GM23338 (cell line): ENCODE measurements around the gene ATP9B. TPM values are rescaled to one million over a fixed set of nuclear protein-coding genes. Genes with fewer than 3 reads are reported as not detected.

ENCODE experiments used
- ATAC-seq: fragments of 200-7000 bp; cut with Tn5 transposase; 3 replicates; pipeline ENCODE4 v1.9.1; 2020
- DNase-seq: peaks from one replicate; pipeline ENCODE4 v3.0.0-alpha.2; 2015; ENCODE audit warnings: low spot score
- H2AFZ ChIP-seq: fragments of 200-600 bp; sonication (generic); 2 replicates; pipeline ENCODE4 v1.8.0; 2016; ENCODE audit warnings: antibody characterized with exemption, mild to moderate bottlenecking, moderate library complexity
- H3F3A ChIP-seq: fragments of 200-600 bp; sonication (generic); replicated peaks from 2 replicates; pipeline ENCODE4 v1.8.0; 2017; ENCODE audit warnings: antibody characterized with exemption, mixed run types, low read depth
- H3K27ac ChIP-seq: fragments of 200-600 bp; sonication (generic); 2 replicates; pipeline ENCODE4 v1.6.1; 2016; ENCODE audit warnings: low read depth
- H3K27me3 ChIP-seq: fragments of 200-600 bp; sonication (generic); 2 replicates; pipeline ENCODE4 v1.8.0; 2016; ENCODE audit warnings: mild to moderate bottlenecking, mixed run types, moderate library complexity; ENCODE audit not compliant: insufficient read depth
- H3K36me3 ChIP-seq: fragments of 200-600 bp; sonication (generic); 2 replicates; pipeline ENCODE4 v1.8.0; 2016; ENCODE audit warnings: mild to moderate bottlenecking; ENCODE audit not compliant: insufficient read depth
- H3K4me1 ChIP-seq: fragments of 200-600 bp; sonication (generic); 2 replicates; pipeline ENCODE4 v1.8.0; 2016; ENCODE audit warnings: mild to moderate bottlenecking, moderate library complexity; ENCODE audit not compliant: insufficient read depth
- H3K4me2 ChIP-seq: fragments of 200-600 bp; sonication (generic); 2 replicates; pipeline ENCODE4 v1.7.1; 2017; ENCODE audit warnings: mixed run types
- H3K4me3 ChIP-seq: fragments of 200-600 bp; sonication (generic); 2 replicates; pipeline ENCODE4 v1.6.1; 2016; ENCODE audit warnings: mixed run types
- H3K79me2 ChIP-seq: fragments of 200-600 bp; sonication (generic); replicated peaks from 2 replicates; pipeline ENCODE4 v1.8.0; 2017; ENCODE audit warnings: mild to moderate bottlenecking; ENCODE audit not compliant: insufficient read depth
- H3K9me2 ChIP-seq: fragments of 200-600 bp; sonication (generic); 2 replicates; pipeline ENCODE4 v1.8.0; 2017; ENCODE audit not compliant: insufficient read depth
- H4K20me1 ChIP-seq: fragments of 200-600 bp; sonication (generic); replicated peaks from 2 replicates; pipeline ENCODE4 v1.8.0; 2017; ENCODE audit warnings: mild to moderate bottlenecking; ENCODE audit not compliant: insufficient read depth
- H3K27ac Mint-ChIP-seq: 2 replicates; pipeline ENCODE4 v1.8.0; 2020; ENCODE audit warnings: inconsistent platforms, mild to moderate bottlenecking, moderate library complexity, mixed read lengths
- H3K27me3 Mint-ChIP-seq: 3 replicates; pipeline ENCODE4 v1.8.0; 2022; ENCODE audit warnings: low read depth, mild to moderate bottlenecking, moderate library complexity, mixed read lengths, inconsistent platforms; ENCODE audit not compliant: insufficient read depth, poor library complexity
- H3K36me3 Mint-ChIP-seq: 3 replicates; pipeline ENCODE4 v1.8.0; 2021; ENCODE audit warnings: low read depth, mild to moderate bottlenecking, inconsistent platforms, moderate library complexity, mixed read lengths
- H3K4me1 Mint-ChIP-seq: 3 replicates; pipeline ENCODE4 v1.8.0; 2020; ENCODE audit warnings: mild to moderate bottlenecking, inconsistent platforms, mixed read lengths
- H3K4me3 Mint-ChIP-seq: 3 replicates; pipeline ENCODE4 v1.8.0; 2021; ENCODE audit warnings: moderate library complexity, mild to moderate bottlenecking, inconsistent platforms, mixed read lengths
- H3K9me3 Mint-ChIP-seq: 3 replicates; pipeline ENCODE4 v1.8.0; 2020; ENCODE audit warnings: moderate library complexity, mild to moderate bottlenecking, inconsistent platforms, mixed read lengths
- CREB1 ChIP-seq: fragments of 250-450 bp; sonication (Bioruptor Pico); IDR thresholded peaks from 2 replicates; pipeline ENCODE4 v1.5.0; 2020; ENCODE audit warnings: low read depth, mild to moderate bottlenecking, moderate library complexity
- EZH2 ChIP-seq: fragments of 200-600 bp; sonication (generic); IDR thresholded peaks from one replicate; pipeline ENCODE4 v1.8.0; 2017; ENCODE audit warnings: antibody characterized with exemption, mild to moderate bottlenecking, low read depth; ENCODE audit not compliant: unreplicated experiment
- EZH2phosphoT487 ChIP-seq: fragments of 200-600 bp; sonication (generic); IDR thresholded peaks from one replicate; pipeline ENCODE4 v1.8.1; 2018; ENCODE audit warnings: antibody characterized with exemption; ENCODE audit not compliant: unreplicated experiment
- JUNB ChIP-seq: IDR thresholded peaks from one replicate; pipeline ENCODE4 v1.6.1; 2016; ENCODE audit warnings: antibody characterized with exemption; ENCODE audit not compliant: unreplicated experiment
- NANOG ChIP-seq: IDR thresholded peaks from 2 replicates; pipeline ENCODE4 v1.6.1; 2016; ENCODE audit warnings: antibody characterized with exemption, borderline replicate concordance
- POLR2AphosphoS5 ChIP-seq: IDR thresholded peaks from 2 replicates; pipeline ENCODE4 v1.6.1; 2016; ENCODE audit warnings: antibody characterized with exemption, low read depth
- STAT1 ChIP-seq: IDR thresholded peaks from one replicate; pipeline ENCODE4 v1.6.1; 2016; ENCODE audit warnings: antibody characterized with exemption; ENCODE audit not compliant: unreplicated experiment
- ZNF114 ChIP-seq: fragments of 250-450 bp; sonication (Bioruptor Pico); IDR thresholded peaks from 2 replicates; pipeline ENCODE4 v1.5.0; 2020; ENCODE audit warnings: mild to moderate bottlenecking, moderate library complexity
- ZNF331 ChIP-seq: fragments of 250-450 bp; sonication (Bioruptor Pico); IDR thresholded peaks from 2 replicates; pipeline ENCODE4 v1.5.0; 2020; ENCODE audit warnings: low read depth, mild to moderate bottlenecking, moderate library complexity
- polyA plus RNA-seq: library from polyadenylated mRNA; unstranded; fragments of >200 nt; fragmentation: Nextera tagmentation; extraction: Ambion mirVana; gene quantifications from 2 replicates; pipeline ENCODE4 v1.2.1, GENCODE V29; 2016
- total RNA-seq: library from RNA; depleted of rRNA; stranded (reverse); fragments of >200 nt; shearing (Covaris generic); gene quantifications from 2 replicates; pipeline ENCODE4 v1.2.3, GENCODE V29; 2014
- TF ChIP-seq, protein P1 (sequence below): IDR thresholded peaks from one replicate; pipeline ENCODE4 v1.6.1; 2018; ENCODE audit warnings: antibody characterized with exemption; ENCODE audit not compliant: unreplicated experiment
- TF ChIP-seq, protein P2 (sequence below), 2 experiments: fragments of 200-600 bp in 1 of 2; sonication (generic) in 1 of 2; conservative IDR thresholded peaks; 2 replicates each; pipeline versions ENCODE4 v1.5.1 to v1.6.1; 2016 to 2017; ENCODE audit warnings: antibody characterized with exemption in 2 of 2, low read depth in 2 of 2, mild to moderate bottlenecking in 2 of 2, moderate library complexity in 1 of 2
- TF ChIP-seq, protein P3 (sequence below): fragments of 250-450 bp; sonication (Bioruptor Pico); IDR thresholded peaks from 2 replicates; pipeline ENCODE4 v1.5.0; 2020; ENCODE audit warnings: mild to moderate bottlenecking, moderate library complexity
- TF ChIP-seq, protein P4 (sequence below): IDR thresholded peaks from 2 replicates; pipeline ENCODE4 v1.6.1; 2016; ENCODE audit warnings: antibody characterized with exemption

The ATP9B gene
- total and polyA plus RNA-seq, 2 experiments from 2014 or later, result 14.2 to 25.6 TPM

DNA sequence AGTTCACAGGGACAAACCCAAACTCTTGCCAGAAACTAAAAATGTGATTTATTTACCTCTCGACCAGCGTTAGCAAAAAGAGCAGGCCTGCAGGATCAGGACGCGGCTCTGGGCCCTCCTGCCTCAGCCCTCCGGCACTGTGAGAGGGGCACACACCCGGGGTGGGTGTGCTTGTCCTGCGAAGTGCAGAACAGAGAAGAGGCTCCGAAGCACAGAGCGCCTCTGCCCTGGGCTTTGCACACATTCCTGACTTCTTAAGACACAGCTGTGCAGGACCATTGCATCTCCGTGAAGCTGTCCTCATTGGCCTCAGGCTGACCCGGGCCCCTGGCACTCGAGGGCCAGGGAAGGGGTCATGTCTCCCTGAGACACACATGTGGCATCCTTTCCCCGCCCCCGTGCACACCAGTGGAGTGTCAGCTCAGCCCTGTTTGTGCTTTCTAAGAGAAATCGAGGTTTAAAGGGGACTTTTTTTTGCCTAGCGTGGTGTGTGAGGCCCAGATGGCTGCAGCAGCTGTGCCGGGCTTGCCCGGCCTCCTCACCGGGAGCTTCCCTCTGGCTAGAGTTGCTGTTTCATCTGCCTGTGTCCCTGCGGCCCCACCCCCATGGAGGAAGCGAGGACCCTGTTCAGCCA, 316.6 kb downstream of the ATP9B start:
- H3K27ac ChIP-seq, result no peak overlapping the region
- H3F3A ChIP-seq, result no peaks in the 10 kb centered on the region
- H3K79me2 ChIP-seq, result no peaks in the 10 kb centered on the region
- Mint-ChIP-seq H3K9me3 (no peaks in the 10 kb centered on the region), H3K27me3 (peaks cover 19% of the 10 kb centered on the region), H3K36me3 (no peaks in the 10 kb centered on the region), H3K4me3 (no peak overlapping the region), H3K4me1 (peaks cover 9% of the 10 kb centered on the region; the same call in 2 of the 3 replicates), H3K27ac (no peak overlapping the region)
- H3K4me2 ChIP-seq, result no peak overlapping the region
- H3K9me2 ChIP-seq, result no peaks in the 10 kb centered on the region
- DNase-seq (no peak), ATAC-seq (no peak; the same call in 2 of the 3 replicates)
- H4K20me1 ChIP-seq, result no peaks in the 10 kb centered on the region
- TF ChIP-seq ZNF114 (CRISPR knock-in tag) (no peak), CREB1 (CRISPR knock-in tag) (no peak), NANOG (no peak), EZH2 (no peak), JUNB (no peak), POLR2AphosphoS5 (no peak), STAT1 (no peak), ZNF331 (CRISPR knock-in tag) (no peak), EZH2phosphoT487 (no peak)
- TF ChIP-seq, protein P1, sequence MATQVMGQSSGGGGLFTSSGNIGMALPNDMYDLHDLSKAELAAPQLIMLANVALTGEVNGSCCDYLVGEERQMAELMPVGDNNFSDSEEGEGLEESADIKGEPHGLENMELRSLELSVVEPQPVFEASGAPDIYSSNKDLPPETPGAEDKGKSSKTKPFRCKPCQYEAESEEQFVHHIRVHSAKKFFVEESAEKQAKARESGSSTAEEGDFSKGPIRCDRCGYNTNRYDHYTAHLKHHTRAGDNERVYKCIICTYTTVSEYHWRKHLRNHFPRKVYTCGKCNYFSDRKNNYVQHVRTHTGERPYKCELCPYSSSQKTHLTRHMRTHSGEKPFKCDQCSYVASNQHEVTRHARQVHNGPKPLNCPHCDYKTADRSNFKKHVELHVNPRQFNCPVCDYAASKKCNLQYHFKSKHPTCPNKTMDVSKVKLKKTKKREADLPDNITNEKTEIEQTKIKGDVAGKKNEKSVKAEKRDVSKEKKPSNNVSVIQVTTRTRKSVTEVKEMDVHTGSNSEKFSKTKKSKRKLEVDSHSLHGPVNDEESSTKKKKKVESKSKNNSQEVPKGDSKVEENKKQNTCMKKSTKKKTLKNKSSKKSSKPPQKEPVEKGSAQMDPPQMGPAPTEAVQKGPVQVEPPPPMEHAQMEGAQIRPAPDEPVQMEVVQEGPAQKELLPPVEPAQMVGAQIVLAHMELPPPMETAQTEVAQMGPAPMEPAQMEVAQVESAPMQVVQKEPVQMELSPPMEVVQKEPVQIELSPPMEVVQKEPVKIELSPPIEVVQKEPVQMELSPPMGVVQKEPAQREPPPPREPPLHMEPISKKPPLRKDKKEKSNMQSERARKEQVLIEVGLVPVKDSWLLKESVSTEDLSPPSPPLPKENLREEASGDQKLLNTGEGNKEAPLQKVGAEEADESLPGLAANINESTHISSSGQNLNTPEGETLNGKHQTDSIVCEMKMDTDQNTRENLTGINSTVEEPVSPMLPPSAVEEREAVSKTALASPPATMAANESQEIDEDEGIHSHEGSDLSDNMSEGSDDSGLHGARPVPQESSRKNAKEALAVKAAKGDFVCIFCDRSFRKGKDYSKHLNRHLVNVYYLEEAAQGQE, result no peak
- TF ChIP-seq, protein P2, sequence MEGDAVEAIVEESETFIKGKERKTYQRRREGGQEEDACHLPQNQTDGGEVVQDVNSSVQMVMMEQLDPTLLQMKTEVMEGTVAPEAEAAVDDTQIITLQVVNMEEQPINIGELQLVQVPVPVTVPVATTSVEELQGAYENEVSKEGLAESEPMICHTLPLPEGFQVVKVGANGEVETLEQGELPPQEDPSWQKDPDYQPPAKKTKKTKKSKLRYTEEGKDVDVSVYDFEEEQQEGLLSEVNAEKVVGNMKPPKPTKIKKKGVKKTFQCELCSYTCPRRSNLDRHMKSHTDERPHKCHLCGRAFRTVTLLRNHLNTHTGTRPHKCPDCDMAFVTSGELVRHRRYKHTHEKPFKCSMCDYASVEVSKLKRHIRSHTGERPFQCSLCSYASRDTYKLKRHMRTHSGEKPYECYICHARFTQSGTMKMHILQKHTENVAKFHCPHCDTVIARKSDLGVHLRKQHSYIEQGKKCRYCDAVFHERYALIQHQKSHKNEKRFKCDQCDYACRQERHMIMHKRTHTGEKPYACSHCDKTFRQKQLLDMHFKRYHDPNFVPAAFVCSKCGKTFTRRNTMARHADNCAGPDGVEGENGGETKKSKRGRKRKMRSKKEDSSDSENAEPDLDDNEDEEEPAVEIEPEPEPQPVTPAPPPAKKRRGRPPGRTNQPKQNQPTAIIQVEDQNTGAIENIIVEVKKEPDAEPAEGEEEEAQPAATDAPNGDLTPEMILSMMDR (conservative IDR thresholded peaks at IDR 0.05; ENCODE audit: low read depth in 2 of 2), result no peak
- TF ChIP-seq, protein P3, sequence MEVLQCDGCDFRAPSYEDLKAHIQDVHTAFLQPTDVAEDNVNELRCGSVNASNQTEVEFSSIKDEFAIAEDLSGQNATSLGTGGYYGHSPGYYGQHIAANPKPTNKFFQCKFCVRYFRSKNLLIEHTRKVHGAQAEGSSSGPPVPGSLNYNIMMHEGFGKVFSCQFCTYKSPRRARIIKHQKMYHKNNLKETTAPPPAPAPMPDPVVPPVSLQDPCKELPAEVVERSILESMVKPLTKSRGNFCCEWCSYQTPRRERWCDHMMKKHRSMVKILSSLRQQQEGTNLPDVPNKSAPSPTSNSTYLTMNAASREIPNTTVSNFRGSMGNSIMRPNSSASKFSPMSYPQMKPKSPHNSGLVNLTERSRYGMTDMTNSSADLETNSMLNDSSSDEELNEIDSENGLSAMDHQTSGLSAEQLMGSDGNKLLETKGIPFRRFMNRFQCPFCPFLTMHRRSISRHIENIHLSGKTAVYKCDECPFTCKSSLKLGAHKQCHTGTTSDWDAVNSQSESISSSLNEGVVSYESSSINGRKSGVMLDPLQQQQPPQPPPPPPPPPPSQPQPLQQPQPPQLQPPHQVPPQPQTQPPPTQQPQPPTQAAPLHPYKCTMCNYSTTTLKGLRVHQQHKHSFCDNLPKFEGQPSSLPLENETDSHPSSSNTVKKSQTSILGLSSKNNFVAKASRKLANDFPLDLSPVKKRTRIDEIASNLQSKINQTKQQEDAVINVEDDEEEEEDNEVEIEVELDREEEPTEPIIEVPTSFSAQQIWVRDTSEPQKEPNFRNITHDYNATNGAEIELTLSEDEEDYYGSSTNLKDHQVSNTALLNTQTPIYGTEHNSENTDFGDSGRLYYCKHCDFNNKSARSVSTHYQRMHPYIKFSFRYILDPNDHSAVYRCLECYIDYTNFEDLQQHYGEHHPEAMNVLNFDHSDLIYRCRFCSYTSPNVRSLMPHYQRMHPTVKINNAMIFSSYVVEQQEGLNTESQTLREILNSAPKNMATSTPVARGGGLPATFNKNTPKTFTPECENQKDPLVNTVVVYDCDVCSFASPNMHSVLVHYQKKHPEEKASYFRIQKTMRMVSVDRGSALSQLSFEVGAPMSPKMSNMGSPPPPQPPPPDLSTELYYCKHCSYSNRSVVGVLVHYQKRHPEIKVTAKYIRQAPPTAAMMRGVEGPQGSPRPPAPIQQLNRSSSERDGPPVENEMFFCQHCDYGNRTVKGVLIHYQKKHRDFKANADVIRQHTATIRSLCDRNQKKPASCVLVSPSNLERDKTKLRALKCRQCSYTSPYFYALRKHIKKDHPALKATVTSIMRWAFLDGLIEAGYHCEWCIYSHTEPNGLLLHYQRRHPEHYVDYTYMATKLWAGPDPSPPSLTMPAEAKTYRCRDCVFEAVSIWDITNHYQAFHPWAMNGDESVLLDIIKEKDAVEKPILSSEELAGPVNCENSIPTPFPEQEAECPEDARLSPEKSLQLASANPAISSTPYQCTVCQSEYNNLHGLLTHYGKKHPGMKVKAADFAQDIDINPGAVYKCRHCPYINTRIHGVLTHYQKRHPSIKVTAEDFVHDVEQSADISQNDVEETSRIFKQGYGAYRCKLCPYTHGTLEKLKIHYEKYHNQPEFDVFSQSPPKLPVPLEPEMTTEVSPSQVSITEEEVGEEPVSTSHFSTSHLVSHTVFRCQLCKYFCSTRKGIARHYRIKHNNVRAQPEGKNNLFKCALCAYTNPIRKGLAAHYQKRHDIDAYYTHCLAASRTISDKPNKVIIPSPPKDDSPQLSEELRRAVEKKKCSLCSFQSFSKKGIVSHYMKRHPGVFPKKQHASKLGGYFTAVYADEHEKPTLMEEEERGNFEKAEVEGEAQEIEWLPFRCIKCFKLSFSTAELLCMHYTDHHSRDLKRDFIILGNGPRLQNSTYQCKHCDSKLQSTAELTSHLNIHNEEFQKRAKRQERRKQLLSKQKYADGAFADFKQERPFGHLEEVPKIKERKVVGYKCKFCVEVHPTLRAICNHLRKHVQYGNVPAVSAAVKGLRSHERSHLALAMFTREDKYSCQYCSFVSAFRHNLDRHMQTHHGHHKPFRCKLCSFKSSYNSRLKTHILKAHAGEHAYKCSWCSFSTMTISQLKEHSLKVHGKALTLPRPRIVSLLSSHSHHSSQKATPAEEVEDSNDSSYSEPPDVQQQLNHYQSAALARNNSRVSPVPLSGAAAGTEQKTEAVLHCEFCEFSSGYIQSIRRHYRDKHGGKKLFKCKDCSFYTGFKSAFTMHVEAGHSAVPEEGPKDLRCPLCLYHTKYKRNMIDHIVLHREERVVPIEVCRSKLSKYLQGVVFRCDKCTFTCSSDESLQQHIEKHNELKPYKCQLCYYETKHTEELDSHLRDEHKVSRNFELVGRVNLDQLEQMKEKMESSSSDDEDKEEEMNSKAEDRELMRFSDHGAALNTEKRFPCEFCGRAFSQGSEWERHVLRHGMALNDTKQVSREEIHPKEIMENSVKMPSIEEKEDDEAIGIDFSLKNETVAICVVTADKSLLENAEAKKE (CRISPR knock-in tag), result no peak
- TF ChIP-seq, protein P4, sequence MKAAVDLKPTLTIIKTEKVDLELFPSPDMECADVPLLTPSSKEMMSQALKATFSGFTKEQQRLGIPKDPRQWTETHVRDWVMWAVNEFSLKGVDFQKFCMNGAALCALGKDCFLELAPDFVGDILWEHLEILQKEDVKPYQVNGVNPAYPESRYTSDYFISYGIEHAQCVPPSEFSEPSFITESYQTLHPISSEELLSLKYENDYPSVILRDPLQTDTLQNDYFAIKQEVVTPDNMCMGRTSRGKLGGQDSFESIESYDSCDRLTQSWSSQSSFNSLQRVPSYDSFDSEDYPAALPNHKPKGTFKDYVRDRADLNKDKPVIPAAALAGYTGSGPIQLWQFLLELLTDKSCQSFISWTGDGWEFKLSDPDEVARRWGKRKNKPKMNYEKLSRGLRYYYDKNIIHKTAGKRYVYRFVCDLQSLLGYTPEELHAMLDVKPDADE, result no peak
- H3K36me3 ChIP-seq, result no peaks in the 10 kb centered on the region
- H3K27me3 ChIP-seq, result peaks cover 17% of the 10 kb centered on the region
- no peak overlapping the region for H3K4me3 ChIP-seq
- H2AFZ ChIP-seq, result no peak overlapping the region
- no peaks in the 10 kb centered on the region for H3K4me1 ChIP-seq
